ENCODE data around the gene ANKS3.

DNA sequence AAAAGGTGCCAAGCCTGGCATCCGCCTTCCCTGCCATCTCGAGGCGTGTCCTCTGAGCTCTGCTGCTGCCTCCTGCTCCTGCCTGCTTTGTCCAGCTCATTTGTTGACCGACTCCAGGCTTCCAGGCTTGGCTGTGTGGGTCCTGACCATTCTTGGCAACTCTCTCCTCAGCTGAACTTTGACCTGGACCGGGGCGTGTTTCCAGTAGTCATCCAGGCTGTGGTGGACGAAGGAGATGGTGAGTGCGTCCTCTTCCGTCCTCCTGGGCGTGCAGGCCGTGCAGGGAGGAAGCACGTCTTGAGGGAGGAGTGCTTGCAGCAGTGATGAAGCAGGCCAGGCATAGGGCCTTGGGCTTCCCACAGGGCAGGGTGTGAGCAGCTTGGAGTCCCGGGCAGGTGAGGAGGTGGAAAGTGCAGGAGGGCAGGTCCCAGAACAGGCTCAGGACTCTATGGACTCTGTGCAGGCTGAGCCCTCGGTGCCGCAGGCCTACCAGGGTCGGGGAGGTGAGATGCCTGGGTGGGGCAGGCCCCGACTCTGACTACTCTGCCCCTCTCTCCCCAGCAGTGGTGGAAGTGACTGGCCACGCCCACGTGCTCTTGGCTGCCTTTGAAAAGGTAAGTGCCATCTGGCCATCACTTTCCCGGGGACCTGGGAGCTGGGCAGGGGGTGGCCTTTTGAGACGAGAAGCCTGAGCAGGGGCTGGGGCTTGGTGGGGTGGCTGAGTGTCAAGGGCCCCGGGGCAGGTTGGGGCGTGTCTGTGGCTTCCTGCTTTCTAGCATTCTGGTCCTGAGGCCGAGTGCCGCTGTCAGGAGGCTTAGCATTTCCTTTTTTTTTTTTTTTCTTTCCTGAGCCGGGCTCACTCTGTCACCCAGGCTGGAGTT is 69.3 kb downstream of the ANKS3 start:
- TF ChIP-seq, protein P1, sequence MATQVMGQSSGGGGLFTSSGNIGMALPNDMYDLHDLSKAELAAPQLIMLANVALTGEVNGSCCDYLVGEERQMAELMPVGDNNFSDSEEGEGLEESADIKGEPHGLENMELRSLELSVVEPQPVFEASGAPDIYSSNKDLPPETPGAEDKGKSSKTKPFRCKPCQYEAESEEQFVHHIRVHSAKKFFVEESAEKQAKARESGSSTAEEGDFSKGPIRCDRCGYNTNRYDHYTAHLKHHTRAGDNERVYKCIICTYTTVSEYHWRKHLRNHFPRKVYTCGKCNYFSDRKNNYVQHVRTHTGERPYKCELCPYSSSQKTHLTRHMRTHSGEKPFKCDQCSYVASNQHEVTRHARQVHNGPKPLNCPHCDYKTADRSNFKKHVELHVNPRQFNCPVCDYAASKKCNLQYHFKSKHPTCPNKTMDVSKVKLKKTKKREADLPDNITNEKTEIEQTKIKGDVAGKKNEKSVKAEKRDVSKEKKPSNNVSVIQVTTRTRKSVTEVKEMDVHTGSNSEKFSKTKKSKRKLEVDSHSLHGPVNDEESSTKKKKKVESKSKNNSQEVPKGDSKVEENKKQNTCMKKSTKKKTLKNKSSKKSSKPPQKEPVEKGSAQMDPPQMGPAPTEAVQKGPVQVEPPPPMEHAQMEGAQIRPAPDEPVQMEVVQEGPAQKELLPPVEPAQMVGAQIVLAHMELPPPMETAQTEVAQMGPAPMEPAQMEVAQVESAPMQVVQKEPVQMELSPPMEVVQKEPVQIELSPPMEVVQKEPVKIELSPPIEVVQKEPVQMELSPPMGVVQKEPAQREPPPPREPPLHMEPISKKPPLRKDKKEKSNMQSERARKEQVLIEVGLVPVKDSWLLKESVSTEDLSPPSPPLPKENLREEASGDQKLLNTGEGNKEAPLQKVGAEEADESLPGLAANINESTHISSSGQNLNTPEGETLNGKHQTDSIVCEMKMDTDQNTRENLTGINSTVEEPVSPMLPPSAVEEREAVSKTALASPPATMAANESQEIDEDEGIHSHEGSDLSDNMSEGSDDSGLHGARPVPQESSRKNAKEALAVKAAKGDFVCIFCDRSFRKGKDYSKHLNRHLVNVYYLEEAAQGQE (IDR thresholded peaks at IDR 0.05; ENCODE audit: insufficient read depth in 1 of 2, low read depth in 2 of 2, low read length in 1 of 2), result no peak
- TF ChIP-seq, protein P2, sequence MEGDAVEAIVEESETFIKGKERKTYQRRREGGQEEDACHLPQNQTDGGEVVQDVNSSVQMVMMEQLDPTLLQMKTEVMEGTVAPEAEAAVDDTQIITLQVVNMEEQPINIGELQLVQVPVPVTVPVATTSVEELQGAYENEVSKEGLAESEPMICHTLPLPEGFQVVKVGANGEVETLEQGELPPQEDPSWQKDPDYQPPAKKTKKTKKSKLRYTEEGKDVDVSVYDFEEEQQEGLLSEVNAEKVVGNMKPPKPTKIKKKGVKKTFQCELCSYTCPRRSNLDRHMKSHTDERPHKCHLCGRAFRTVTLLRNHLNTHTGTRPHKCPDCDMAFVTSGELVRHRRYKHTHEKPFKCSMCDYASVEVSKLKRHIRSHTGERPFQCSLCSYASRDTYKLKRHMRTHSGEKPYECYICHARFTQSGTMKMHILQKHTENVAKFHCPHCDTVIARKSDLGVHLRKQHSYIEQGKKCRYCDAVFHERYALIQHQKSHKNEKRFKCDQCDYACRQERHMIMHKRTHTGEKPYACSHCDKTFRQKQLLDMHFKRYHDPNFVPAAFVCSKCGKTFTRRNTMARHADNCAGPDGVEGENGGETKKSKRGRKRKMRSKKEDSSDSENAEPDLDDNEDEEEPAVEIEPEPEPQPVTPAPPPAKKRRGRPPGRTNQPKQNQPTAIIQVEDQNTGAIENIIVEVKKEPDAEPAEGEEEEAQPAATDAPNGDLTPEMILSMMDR (IDR thresholded peaks at IDR 0.05), result no peak
- TF ChIP-seq SIN3A (IDR thresholded peaks at IDR 0.05; ENCODE audit: borderline replicate concordance, insufficient read depth, low read depth, low read length), result no peak
- TF ChIP-seq POLR2AphosphoS5 (IDR thresholded peaks at IDR 0.05; ENCODE audit: low read depth, low read length), result no peak

Measured in Panc1 (cell line).